HG02642 (cell line): Measurements from ENCODE around the gene CAPN3.

Source experiments
- ATAC-seq: cut with Tn5 transposase; IDR thresholded peaks from one replicate; pipeline ENCODE4 v1.9.1; 2021; ENCODE audit warnings: mild to moderate bottlenecking; ENCODE audit not compliant: unreplicated experiment, poor library complexity

The CAPN3 gene

DNA sequence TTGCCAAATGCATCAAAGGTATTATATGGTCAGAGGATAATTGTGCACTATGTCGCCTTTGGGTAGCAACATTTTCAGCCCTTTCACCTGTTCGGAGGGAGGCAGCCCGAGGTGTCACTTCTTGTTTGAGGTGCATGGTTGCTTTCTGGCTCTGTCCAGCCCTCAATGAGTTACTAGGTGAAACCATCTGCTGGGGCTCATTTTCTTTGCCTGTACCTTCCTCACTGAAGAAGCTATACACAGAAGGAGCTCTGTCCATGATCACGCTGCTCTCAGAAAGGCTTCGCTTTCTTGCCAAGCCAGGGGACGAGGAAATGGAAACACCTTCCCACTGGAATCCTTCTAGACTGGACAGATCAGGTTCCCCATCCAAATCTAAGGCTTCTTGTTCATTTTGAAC is 89.0 kb downstream of the CAPN3 start:
- ATAC-seq = no peak

DNA sequence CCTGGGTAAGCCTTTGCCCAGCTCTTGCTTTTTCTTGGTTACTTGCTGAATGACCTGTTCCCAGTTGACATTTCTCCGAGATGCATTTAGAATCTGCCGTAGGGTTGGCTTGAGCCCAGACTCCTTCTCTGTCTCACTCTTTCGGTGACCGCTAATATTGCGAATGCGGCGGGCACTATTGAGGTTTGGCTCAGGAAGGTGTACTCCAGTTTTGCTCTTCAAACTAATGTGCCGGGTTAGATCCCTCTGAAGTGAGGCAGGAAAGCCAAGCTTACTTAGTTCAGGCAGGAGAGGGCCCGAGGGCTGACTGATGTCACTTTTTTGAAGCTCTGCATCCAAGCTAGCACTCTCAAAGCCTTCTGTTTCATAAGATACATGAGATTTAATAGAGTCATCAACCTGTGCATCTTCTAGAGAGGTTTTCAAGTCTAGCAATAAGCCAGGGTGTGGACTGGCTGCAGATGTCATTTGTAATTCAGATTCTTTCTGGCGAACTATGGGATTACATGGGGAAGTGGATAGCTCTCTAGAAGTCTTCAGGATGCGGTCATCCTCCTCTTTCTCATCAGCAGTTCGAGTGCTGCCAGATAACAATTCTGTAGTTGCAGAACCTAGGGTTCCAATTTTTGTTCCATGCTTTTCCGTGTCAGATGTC is 90.6 kb downstream of the CAPN3 start:
- ATAC-seq = no peak

DNA sequence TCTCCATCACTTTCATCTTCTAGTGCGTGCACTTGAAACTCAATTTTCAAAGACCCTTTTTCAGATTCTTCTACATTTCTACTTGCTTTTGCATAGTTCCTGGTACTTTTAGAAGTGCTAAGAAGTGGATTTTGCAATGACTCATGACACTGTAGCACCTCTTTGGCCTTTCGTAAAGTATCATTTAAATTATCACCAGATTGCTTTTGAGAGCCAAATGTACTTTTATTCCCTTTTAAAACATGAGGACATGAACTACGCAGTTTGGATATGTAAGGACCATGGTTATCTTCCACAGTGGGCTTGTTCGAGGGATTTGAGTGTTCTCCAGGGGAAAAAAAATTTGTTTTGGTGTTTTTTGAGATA is 91.1 kb downstream of the CAPN3 start:
- no peak for ATAC-seq

DNA sequence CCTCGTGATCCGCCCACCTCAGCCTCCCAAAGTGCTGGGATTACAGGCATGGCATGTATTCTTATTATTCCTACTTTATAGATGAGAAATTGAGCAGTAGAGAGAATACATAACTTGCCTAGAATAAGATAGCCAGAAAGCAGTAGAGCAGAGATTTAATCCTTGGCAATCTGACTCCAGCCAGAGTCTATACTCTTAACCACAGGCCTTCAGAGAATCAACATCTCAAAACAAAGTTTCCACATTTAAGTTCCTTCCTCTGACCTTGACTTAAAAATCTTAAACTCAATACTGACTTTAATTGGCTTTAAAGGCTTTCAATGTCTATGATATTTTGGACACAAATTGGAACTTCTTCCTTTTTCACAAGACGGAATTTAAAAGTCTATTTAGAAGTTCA is 94.5 kb downstream of the CAPN3 start:
- ATAC-seq = no peak

DNA sequence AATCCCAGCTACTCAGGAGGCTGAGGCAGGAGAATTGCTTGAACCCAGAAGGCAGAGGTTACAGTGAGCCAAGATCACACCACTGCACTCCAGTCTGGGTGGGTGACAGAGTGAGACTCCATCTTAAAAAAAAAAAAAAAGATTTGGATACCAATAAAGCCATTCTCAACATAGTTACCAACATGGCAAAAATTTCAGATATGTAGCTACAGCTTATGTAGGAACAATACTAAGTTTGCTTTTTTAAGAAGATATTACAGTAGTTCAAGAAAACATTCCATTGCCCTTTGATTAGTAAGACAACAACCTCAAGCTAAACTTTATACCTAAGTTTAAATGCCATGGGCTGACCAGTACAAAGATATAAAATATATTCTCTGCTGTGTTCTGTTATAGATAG is 97.2 kb downstream of the CAPN3 start:
- ATAC-seq = no peak

DNA sequence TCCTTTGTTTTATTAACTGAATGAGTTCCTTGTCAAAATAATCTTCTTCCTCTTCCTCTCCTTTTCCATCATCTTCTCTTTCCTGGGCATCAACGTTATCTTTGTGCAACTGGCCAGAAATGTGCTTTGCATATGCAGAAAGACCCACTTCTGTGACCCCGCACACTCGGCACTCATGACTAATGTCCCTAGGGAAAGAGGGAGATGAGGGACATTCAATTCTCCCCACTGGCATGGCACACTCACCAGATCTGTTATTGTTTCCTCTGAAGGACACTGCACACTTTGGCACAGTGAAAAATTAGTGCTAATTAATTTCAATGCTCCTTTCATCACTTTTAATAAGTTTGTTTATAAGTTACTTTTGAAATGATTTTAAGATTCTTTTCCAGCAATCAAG is 97.7 kb downstream of the CAPN3 start:
- no peak for ATAC-seq

DNA sequence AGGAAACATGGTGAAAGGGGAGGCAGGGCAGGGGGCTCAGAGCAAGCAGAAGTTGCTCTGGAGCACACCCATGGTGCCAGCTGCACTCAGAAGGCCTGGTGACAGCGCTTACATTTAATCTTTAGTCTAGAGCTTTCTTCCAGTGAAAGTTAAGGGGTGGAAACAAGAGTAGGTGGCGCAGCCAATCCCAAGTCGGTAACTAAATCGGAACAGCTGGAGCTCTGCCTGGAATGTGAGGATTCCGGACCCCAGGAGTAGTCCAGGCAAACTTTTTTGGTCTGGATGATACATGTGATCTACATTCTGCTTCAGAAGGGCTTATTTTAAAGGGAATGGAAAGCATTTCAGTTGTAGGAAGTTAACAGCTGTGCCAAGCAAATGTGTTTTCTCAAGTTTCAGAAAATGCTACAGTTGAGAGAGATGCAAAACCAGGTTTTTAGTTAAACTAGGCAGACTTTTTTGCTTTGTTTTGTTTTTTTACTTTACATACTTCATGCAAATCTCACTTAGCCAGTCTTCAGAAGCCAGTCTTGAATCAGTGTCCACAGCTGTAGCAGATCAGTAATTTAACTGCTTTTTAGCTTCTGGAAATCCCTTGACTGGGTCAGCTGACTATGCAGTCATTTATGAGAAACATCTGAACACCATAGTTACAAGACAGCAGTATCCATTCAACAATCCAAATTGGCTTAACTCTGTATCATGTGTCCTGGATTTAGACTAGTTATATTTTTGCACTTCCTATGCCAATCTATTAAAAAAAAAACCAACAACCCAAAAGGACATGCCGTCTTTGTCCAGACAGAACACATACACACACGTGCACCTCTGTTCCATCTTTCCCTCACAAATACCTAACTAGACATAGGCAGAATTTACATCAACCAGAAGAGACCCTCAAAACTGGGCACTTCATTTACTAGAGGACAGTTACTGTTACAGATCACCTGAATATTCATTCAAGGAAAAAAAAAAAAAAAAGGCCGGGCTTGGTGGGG is 98.4 kb downstream of the CAPN3 start:
- ATAC-seq = peak; percentile 76

DNA sequence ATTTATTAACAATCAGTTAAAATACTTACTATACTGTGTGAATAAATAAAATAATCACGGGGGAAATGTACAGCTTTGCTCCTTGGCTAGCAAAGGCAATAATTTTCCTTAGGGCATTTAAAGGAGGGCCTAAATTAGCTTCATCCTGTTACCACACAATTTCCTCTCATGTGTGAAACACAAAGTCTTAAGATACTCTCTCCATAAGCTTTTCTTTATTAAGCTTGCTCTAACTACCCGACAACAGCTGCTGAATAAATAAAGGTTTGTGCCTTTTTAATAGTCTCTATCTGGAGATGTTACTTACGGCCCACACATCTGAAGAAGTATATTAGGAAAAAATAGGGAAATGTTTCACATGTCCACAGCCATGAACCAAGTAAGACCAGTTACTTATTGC is 102.0 kb downstream of the CAPN3 start:
- ATAC-seq = no peak
